Thyroid gland (tissue), 4 donors: ENCODE measurements around the gene KRT10. TPM values are rescaled to one million over a fixed set of nuclear protein-coding genes. Genes with fewer than 3 reads are reported as not detected.

Source experiments
- DNase-seq, 2 donors: peaks; one replicate each; pipeline ENCODE4 v3.0.0-alpha.2; 2019
- H3K27ac ChIP-seq, 3 donors: fragments of 200-600 bp; sonication (generic); 1 replicate in 2 of 3; 2 replicates in 1 of 3; pipeline ENCODE4 v1.5.1; 2016 to 2019; ENCODE audit warnings: mild to moderate bottlenecking in 1 of 3, moderate library complexity in 1 of 3
- H3K27me3 ChIP-seq: fragments of 200-600 bp; sonication (generic); one replicate; pipeline ENCODE4 v1.5.1; 2019
- H3K36me3 ChIP-seq, 2 donors: fragments of 200-600 bp; sonication (generic); one replicate each; pipeline ENCODE4 v1.5.1; 2016 to 2019
- H3K4me1 ChIP-seq, 2 donors: fragments of 200-600 bp; sonication (generic); one replicate each; pipeline ENCODE4 v1.5.1; 2017 to 2019
- H3K4me3 ChIP-seq, 3 donors: fragments of 200-600 bp; sonication (generic); replicated peaks in 1 of 3; 1 replicate in 2 of 3; 2 replicates in 1 of 3; pipeline ENCODE4 v1.5.1; 2016; ENCODE audit warnings: mild to moderate bottlenecking in 1 of 3
- H3K9me3 ChIP-seq: fragments of 200-600 bp; sonication (generic); one replicate; pipeline ENCODE4 v1.5.1; 2017
- POLR2A ChIP-seq, 2 donors: fragments of 450-650 bp; IDR thresholded peaks; one replicate each; pipeline ENCODE4 v1.6.1; 2017; ENCODE audit warnings: antibody characterized with exemption in 2 of 2, mild to moderate bottlenecking in 2 of 2, moderate library complexity in 1 of 2
- WGBS, 2 donors: methylation state at CpG; one replicate each; pipeline ENCODE4 v1.1.5; 2017; 5-methylcytosine and 5-hydroxymethylcytosine counted together
- intact Hi-C: fragments of 100-400 bp; cut with DNase I; formaldehyde crosslinking; loops from one replicate; pipeline ENCODE4 v1.15.1; 2023
- total RNA-seq, 4 donors: library from RNA; depleted of rRNA; stranded (reverse); fragments of >200 nt; gene quantifications; one replicate each; pipeline ENCODE4 v1.2.3, GENCODE V29; 2016
- TF ChIP-seq, protein P1 (sequence below), 6 experiments: fragments of 200-600 bp in 3 of 6; fragments of 450-650 bp in 3 of 6; sonication (generic) in 3 of 6; IDR thresholded peaks; one replicate each; pipeline ENCODE4 v1.5.1; 2016 to 2019; ENCODE audit warnings: antibody characterized with exemption in 6 of 6, mild to moderate bottlenecking in 2 of 6, inconsistent platforms in 1 of 6, moderate library complexity in 1 of 6

Gene KRT10
- total RNA-seq, 4 donors from 2014 or later = 1.3 to 10.8 (median 8.8) TPM

DNA sequence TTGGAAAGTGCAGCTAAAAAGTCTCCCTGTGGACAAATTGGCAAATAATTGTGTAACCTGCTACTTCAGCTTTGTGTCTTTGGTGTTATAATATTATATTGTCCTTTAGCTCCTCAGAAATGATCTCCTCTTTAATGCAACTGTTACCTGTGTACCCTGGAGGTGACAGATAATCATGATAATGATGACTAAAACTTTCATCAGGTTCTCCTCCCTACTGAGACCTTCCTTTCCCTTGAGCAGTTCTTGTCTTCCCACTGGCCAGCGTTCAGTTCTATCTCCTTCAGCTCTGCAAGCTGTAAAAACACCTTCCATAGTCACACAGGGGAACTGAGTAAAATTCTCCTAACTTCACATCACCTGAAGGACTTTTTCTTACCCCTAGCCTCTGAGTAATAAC is 29.9 kb upstream of the KRT10 start:
- no peak for DNase-seq
- H3K4me1 ChIP-seq = no peaks in the 10 kb centered on the region
- TF ChIP-seq, protein P1, sequence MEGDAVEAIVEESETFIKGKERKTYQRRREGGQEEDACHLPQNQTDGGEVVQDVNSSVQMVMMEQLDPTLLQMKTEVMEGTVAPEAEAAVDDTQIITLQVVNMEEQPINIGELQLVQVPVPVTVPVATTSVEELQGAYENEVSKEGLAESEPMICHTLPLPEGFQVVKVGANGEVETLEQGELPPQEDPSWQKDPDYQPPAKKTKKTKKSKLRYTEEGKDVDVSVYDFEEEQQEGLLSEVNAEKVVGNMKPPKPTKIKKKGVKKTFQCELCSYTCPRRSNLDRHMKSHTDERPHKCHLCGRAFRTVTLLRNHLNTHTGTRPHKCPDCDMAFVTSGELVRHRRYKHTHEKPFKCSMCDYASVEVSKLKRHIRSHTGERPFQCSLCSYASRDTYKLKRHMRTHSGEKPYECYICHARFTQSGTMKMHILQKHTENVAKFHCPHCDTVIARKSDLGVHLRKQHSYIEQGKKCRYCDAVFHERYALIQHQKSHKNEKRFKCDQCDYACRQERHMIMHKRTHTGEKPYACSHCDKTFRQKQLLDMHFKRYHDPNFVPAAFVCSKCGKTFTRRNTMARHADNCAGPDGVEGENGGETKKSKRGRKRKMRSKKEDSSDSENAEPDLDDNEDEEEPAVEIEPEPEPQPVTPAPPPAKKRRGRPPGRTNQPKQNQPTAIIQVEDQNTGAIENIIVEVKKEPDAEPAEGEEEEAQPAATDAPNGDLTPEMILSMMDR (IDR thresholded peaks at IDR 0.05) = no peak
- no peak for TF ChIP-seq POLR2A (IDR thresholded peaks at IDR 0.05)
- intact Hi-C loops = no loop called here
- WGBS, 2 donors = 60 to 67% methylated on average over 1 of the region's 1 CpG
- no peaks in the 10 kb centered on the region for H3K27me3 ChIP-seq
- no peak overlapping the region for H3K27ac ChIP-seq
- H3K4me3 ChIP-seq = no peak overlapping the region
- no peaks in the 10 kb centered on the region for H3K36me3 ChIP-seq
- no peaks in the 10 kb centered on the region for H3K9me3 ChIP-seq

DNA sequence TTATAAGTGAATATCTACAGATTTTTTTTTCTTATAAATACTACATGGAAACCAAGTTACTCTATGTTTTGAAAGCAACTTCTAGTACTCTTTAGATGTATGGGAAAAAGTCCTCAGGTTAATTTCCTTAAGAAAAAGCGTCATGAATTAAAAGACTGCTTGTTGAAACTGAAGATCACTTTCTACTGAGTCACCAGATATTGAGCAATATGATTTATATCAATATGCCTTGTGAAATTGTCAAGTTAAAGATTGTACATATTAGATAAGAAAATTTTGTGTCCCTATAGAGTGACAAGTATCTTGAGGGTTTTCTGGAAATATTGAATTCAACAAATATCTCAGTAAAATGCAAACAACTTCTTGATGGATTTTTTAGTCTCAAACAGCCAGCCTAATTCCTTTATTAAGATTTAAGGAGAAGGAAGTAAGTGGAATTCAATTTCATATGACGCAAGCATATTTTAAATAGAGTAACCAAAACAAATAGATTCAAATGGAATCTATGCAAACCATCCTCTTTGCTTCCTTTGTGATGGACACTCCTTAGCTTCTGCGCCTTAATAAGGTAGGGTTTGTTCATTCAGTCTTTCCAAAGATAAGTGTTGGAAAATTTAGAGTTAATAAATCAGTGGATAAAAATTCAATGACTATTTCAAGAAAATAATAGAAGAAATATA is 28.0 kb upstream of the KRT10 start:
- intact Hi-C loops = no loop called here
- Histone ChIP-seq H3K4me1 (no peaks in the 10 kb centered on the region), H3K4me3 (no peak overlapping the region), H3K9me3 (no peaks in the 10 kb centered on the region), H3K36me3 (no peaks in the 10 kb centered on the region), H3K27ac (no peak overlapping the region), H3K27me3 (no peaks in the 10 kb centered on the region)
- DNase-seq = no peak
- TF ChIP-seq, protein P1 (IDR thresholded peaks at IDR 0.05) = no peak
- TF ChIP-seq POLR2A (IDR thresholded peaks at IDR 0.05) = no peak
- WGBS, 2 donors = 94 to 95% methylated on average over 3 of the region's 3 CpGs

DNA sequence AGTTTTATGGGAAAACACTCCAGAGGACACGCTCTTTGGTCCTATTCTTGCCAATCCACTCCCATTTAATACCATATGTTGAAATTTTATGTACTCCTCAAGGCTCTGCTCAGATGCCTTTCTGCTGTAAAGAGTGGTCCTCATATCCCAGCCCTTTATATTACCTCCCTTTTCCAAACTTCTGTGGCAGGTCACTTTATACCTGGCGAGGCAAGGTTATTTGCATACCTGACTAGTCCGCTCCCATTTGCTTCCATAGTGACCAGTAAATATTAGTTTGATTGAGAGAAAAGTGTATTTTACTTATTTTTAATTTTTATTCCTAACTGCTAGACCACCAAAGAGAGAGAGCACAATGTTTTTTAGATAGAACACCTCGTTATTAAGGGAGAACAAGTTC is 27.3 kb upstream of the KRT10 start:
- DNase-seq = no peak
- intact Hi-C loops = no loop called here
- Histone ChIP-seq H3K36me3 (no peaks in the 10 kb centered on the region), H3K27me3 (no peaks in the 10 kb centered on the region), H3K4me3 (no peak overlapping the region), H3K9me3 (no peaks in the 10 kb centered on the region), H3K4me1 (no peaks in the 10 kb centered on the region), H3K27ac (no peak overlapping the region)
- TF ChIP-seq, protein P1 (IDR thresholded peaks at IDR 0.05) = no peak
- TF ChIP-seq POLR2A (IDR thresholded peaks at IDR 0.05) = no peak
- 86 to 90% methylated on average over 4 of the region's 4 CpGs for WGBS, 2 donors

DNA sequence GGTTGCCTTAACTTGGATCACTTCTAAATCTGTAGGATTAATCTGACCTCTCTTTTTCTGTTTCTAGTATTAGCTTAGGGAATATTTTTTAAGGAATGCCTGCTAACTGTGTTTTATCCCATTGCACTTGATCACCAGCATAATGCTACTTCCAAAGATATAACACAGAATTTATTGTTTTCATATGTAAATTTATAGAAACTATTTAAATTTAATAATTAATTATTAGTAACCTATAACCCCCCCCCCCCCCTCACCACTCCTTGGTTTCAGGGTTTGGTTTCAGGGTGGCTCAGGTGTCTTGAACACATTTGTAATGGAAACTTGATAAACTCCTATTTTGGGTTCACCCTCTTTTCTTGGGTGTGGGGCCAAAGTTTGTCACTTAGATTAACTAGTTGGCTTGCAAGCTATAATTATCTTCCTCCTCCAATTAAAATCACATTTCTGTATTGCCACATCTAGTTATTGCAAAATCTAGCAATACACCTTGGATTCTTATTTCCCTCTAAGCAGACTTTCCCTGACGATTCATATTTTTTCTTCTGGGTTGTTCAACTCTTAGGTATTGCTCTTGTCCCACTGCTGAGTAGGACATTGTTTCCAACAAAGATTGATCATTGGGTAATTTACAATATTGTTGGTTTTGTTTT is 26.3 kb upstream of the KRT10 start:
- intact Hi-C loops = no loop called here
- TF ChIP-seq POLR2A (IDR thresholded peaks at IDR 0.05) = no peak
- TF ChIP-seq, protein P1 (IDR thresholded peaks at IDR 0.05) = no peak
- WGBS, 2 donors = 86 to 92% methylated on average over 1 of the region's 1 CpG

DNA sequence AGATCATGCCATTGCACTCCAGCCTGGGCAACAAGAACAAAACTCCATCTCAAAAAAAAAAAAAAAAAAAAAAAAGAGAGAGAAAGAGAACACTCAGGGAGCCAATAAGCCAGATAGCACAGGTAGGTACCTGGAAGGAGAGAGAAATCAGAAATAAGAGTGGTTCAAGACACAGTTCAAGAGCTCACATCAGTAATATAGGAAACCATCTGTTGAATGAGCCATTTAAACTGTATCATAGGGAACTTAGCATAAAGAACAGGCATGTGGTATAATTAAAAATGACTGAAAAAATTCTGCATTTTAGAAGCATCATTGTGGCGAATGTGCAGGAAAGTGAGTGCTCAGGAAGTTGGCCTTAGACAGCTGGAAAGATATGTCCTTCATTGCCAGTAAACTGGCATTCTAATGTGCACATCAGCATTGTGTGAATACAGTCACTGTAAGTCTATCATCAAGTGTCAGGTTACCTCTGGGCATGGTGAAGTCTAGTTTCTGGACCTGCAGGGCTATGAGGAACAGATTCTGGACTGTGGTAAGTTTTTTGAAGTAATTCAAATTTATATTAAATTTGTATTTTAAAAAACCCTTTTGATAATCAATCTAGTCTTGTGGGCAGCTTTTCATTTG is 24.2 kb upstream of the KRT10 start:
- H3K9me3 ChIP-seq = no peaks in the 10 kb centered on the region
- DNase-seq = no peak
- no peaks in the 10 kb centered on the region for H3K36me3 ChIP-seq
- H3K27ac ChIP-seq = no peak overlapping the region
- intact Hi-C loops = no loop called here
- no peaks in the 10 kb centered on the region for H3K27me3 ChIP-seq
- H3K4me3 ChIP-seq = no peak overlapping the region
- WGBS, 2 donors = 81 to 89% methylated on average over 1 of the region's 1 CpG
- TF ChIP-seq, protein P1 (IDR thresholded peaks at IDR 0.05) = no peak
- no peak for TF ChIP-seq POLR2A (IDR thresholded peaks at IDR 0.05)
- H3K4me1 ChIP-seq = no peaks in the 10 kb centered on the region

More for the DNA sequence above, 26.3 kb upstream of the KRT10 start:
- Histone ChIP-seq H3K4me3 (no peak overlapping the region), H3K27ac (no peak overlapping the region), H3K4me1 (no peaks in the 10 kb centered on the region), H3K27me3 (no peaks in the 10 kb centered on the region), H3K36me3 (no peaks in the 10 kb centered on the region), H3K9me3 (no peaks in the 10 kb centered on the region)
- no peak for DNase-seq
